NCI-H82 treated with DMSO at 0.1 percent for 48 hours (cell line): ENCODE data around the gene IFTAP.
"Not testable (repeated sequence)": the region's sequence is repeated elsewhere in the genome, so short reads cannot be mapped to it uniquely, and the experiment has no call there.

Experiments
- DNase-seq: peaks from one replicate; lab custom pipeline; 2025; ENCODE audit not compliant: unreplicated experiment; lab: John Stamatoyannopoulos, UW

IFTAP gene

DNA sequence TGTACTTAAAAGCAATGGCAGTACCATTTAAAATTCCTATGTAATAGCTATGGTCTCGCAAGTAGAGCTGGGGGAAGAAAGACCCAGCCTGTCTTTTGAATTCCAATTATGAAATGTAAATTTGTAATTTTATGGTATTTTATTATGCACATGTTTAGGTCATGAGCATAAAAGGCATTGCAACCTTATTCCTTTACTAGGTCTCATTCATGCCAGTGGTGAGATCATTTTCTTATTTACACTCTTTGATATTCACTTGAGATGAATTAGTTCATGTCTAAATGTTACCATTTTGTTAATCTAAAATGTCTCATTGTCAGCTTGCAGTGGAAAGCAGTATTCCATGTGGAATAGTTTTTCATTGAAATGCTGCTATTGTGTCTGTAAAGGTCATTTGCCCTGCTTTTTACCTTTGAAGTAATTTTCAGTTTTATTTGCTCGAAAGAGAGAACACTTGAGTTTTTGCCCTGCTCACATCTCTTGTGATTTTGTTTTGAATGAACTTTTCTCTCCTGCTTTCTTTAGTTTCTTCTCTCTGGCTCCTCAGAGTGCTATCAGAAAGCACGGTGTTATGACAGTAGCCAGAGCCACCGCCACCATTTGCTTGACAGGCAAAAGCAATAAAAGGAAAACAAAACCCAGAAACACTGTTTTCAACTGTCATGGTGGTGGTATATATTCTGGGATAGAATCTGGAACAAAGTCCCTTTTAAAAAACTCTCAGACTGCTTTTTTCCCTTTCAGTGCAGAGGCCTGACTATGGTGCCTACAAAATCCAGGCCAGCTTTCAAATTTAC is 41.0 kb downstream of the IFTAP start:
- no peak for DNase-seq

GRCh38 chr11:36638556-36638955 is 44.3 kb downstream of the IFTAP start:
- DNase-seq: no peak

GRCh38 chr11:36657610-36658267 is 63.4 kb downstream of the IFTAP start:
- no peak for DNase-seq

- DNase-seq: not testable (repeated sequence)
These were observed 67.1 kb downstream of the IFTAP start for GRCh38 chr11:36661359-36661758.

DNA sequence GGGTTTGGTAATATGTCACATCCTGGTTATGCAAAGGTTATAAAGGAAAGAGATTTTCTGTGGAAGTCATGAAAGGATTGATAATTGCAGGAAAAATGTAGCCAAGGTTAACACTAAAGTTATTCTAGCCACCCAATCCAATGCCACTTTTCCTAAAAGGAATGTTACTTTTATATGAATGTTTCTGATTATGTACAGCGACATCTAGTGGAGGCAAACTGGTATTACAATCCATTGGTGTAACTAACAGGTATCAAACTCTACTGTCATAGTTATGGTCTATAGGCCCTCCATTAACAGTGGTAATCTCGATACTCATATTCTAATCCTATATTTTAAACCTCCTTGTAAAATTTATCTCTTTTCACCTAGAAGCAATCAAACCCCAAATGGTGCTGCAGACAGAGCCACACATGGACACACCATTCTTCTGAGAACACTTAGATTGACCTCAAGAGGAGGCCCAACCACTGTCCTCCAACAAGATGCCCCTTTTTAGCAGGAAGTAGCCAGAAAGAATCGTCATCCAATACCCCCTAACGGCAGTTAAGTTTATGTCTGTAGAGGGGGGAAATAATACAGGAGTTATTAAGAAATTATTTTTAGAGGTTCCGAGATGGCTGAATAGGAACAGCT is 78.6 kb downstream of the IFTAP start:
- DNase-seq: peak; percentile 4

- DNase-seq: not testable (repeated sequence)
These were observed 85.2 kb downstream of the IFTAP start for GRCh38 chr11:36679547-36679946.

DNA sequence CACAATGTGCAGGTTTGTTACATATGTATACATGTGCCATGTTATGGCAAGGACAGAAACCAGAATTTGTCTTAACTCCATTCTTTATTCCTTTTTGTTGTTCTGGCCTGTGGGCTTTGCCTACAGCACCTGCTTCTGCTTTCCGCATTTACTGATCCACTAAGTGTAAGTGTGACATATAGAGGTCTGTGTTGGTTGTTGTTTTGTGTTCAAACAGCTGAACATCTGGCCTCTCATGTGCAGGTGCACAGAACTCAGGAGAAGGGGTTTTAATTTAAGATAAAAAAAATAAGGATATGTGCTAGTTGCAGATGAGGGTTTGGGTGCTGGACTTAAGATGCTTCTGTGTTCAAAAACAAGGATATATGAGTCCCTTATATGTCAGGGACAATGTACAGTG is 89.5 kb downstream of the IFTAP start:
- no peak for DNase-seq

GRCh38 chr11:36684840-36685801 is 90.8 kb downstream of the IFTAP start:
- DNase-seq: no peak

GRCh38 chr11:36688132-36688531 is 93.8 kb downstream of the IFTAP start:
- DNase-seq: no peak

DNA sequence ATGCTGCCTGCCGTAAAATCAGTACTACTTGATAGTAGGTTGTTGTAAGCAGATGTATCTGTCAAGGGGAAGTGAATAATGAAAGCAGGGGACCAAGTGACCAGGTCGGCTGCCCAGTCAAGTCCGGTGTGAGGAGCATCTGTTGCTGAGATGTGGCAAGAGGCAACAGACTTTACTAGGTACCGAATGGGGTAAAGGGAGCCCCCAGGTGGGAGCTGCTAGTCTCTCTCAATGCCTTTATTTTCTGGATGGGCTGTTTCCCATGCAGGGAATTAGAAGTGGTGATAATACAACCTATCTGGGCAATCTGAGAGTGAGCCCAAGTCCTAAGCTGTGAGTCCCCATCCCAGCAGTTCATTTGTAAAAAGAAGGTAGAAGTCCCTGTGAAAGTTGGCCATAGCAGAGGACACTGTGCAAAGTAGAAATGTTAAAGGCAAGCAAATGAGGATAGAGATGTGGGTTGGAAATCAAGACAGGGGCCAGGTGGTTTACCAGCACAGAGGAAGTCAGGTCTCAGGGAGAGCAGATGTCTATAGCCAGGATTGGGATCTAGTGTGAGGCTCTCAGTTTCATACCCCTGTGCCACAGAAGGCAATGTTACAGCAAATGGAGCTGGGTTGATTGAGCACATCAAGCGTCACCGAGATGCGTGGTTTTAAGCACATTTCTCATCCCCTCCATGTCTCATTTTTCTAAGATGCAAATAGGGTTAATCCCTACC is 94.4 kb downstream of the IFTAP start:
- DNase-seq: no peak

GRCh38 chr11:36689442-36689841 is 95.1 kb downstream of the IFTAP start:
- DNase-seq: no peak

DNA sequence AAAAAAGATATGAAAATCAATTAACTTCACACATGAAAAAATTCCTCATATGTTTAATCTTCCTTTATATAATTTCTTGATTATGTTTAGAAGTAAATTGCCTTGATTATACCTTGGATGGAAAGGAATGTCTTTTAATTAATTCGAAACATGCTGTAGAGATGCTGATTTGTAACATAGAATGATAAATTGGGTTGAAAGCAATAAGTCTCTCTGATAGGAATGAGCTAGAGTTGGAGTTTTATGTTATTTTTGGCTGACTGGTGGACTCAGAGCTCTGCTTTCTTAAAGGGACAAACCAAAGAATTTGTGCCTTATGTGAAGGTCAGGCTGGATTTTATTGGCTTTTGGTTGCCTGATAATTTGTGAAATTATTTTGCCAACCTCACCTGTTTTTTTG is 98.4 kb downstream of the IFTAP start:
- no peak for DNase-seq

- no peak for DNase-seq
These were observed 99.0 kb downstream of the IFTAP start for GRCh38 chr11:36693139-36693843.

GRCh38 chr11:36695111-36695510 is 100.8 kb downstream of the IFTAP start:
- DNase-seq: no peak

DNA sequence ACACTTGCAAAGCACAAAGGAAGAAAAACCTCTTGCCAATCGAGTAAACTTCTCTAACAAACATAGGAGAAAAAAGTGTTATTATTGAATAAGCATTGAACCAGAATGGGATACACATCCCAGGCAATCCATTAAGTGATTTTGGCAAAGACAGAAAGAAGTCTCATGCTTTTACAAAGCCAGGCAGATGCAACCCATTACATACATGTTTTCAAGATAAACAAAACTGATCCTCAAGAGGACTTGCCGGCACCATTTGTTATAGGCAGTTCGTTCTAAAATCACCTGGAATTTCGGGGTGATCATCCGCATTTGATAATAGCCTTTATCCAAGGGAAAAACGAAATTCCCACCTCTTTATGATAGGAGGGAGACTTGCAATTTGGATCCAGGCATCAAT is 101.3 kb downstream of the IFTAP start:
- DNase-seq: no peak

DNA sequence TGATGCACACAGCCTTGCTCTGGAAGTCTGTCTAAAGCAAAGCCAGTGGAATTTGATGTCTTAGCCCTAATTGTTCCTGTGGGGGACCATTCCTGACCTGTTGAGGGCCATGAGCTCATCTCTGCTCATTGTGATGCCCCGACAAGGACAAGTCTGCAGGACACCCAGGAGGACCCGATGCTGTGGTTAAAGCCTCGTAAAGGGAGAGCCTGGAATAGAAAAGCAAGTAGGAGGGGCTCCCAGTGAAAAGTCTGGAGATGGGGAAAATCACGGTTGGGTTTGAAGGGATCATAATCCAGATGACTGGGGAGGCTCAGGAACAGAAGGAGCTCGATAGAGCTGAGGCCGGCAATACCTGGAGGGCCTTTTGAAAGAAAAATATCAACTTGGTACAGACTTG is 102.2 kb downstream of the IFTAP start:
- no peak for DNase-seq

DNA sequence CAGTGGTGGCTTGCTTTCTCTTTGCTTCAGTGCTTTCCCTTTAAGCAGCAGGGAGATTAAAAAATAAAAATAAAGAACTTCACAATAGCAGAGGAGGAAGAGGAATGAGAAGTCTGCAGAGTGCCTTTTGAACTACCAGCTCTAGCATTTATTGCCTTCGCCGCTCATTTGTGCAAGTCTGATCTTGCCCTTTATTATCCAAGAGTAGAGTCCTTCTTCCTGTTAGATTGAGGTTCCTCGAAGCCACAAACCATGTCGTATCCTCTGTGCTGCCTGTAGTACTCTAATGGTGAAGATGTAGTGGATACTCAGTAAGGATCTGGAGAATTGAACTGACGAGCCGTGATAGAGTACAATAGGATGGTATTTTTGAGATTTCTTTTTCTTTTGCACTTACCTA is 105.0 kb downstream of the IFTAP start:
- DNase-seq: no peak

DNA sequence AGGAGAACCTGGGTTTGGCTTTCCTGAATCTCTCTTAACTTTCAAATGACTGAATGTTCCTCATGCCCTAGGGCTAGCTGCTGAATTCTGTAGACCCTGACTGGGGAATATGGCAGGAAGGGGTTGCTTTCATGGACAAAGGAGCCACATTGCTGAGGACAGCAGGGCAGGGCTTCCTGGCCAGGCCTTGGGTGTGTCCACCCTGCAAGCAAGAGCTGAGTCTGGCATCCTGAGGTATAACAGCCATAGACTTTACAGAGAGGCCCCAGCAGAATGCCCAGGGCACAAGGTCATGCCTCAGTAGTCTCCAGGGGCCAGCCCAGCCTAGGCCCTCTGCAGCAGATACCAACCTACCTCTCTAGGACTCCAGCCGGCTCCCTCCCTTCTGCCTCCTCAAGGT is 105.9 kb downstream of the IFTAP start:
- DNase-seq: no peak

GRCh38 chr11:36702330-36703054 is 108.2 kb downstream of the IFTAP start:
- DNase-seq: peak; percentile 70
